ENCODE data around the gene FBXW2.

DNA sequence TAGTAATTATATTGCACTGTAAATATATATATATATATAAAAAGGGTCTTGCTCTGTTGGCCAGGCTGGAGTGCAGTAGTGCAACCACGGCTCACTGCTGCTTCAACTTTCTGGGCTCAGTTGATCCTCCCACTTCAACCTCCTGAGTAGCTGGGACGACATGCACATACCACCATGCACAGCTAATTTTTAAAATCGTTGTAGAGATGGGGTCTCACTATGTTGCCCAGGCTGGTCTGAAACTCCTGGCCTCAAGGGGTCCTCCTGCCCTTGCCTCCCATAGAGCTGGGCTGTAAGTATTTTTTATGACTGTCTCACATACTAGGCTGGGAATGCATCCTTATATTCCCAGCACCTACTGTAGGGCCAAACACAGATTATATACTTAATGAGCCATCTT is 37.6 kb upstream of the FBXW2 start:
- TF ChIP-seq CTCF (IDR thresholded peaks at IDR 0.05) (no peak), POLR2A (IDR thresholded peaks at IDR 0.05) (no peak)
